Omental fat pad (tissue), 4 donors: ENCODE data around the gene BORCS8. TPM values are rescaled to one million over a fixed set of nuclear protein-coding genes. Genes with fewer than 3 reads are reported as not detected.

Experiments used
- ATAC-seq: fragments of 150-250 bp; one replicate; pipeline ENCODE4 v1.9.1; 2016; ENCODE audit warnings: mild to moderate bottlenecking, moderate library complexity; ENCODE audit not compliant: low FRiP score
- DNase-seq: peaks from one replicate; pipeline ENCODE4 v3.0.0-alpha.2; 2019; ENCODE audit warnings: low spot score
- total RNA-seq, 4 donors: library from RNA; depleted of rRNA; stranded (reverse); fragments of >200 nt; gene quantifications; one replicate each; pipeline ENCODE4 v1.1.0, GENCODE V29; 2016
- TF ChIP-seq, protein P1 (sequence below), 3 donors: fragments of 450-650 bp; IDR thresholded peaks; one replicate each; pipeline ENCODE4 v1.5.1; 2016 to 2017; ENCODE audit warnings: antibody characterized with exemption in 3 of 3, mild to moderate bottlenecking in 3 of 3, moderate library complexity in 2 of 3

The BORCS8 gene
- total RNA-seq, 4 donors from 2014 or later, result 16.8 to 29.8 (median 19.9) TPM

DNA sequence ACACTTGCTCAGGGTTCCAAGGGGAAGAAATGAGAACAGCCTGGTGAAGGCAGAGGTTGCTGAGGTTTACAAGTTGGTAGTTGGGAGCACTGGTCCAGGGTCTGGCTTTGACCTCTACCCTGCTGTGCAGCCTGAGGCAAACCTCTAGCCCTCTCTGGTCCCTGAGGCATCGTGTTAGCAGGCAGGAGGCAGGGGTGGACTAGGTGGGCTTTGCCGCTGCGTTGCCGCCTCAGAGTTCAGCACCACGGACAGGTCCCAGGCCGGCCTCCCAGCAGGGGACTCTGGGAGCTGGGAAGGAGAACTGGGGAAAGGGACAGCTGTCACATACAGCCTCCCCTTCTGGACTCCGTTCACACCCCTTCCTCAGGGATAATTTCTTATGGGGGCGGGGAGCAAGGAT is 22.9 kb upstream of the BORCS8 start:
- ATAC-seq (no peak), DNase-seq (no peak)
- TF ChIP-seq, protein P1, sequence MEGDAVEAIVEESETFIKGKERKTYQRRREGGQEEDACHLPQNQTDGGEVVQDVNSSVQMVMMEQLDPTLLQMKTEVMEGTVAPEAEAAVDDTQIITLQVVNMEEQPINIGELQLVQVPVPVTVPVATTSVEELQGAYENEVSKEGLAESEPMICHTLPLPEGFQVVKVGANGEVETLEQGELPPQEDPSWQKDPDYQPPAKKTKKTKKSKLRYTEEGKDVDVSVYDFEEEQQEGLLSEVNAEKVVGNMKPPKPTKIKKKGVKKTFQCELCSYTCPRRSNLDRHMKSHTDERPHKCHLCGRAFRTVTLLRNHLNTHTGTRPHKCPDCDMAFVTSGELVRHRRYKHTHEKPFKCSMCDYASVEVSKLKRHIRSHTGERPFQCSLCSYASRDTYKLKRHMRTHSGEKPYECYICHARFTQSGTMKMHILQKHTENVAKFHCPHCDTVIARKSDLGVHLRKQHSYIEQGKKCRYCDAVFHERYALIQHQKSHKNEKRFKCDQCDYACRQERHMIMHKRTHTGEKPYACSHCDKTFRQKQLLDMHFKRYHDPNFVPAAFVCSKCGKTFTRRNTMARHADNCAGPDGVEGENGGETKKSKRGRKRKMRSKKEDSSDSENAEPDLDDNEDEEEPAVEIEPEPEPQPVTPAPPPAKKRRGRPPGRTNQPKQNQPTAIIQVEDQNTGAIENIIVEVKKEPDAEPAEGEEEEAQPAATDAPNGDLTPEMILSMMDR (IDR thresholded peaks at IDR 0.05), result no peak

DNA sequence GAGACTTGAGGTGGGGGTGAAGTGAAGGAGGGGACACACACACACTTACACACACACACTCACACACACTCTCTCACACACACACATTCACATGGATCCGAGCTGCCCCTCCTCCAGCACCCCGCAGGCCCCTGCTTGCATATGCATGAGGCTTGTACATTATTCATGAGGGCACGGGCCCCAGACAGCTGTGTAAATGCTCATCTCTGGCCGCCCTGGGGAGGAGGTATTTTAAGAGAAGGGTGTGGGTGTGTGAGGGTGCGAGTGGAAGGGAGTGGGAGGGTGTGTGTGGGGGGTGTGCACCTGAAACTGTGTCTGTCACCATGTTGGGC is 22.2 kb upstream of the BORCS8 start:
- ATAC-seq (no peak), DNase-seq (no peak)
- TF ChIP-seq, protein P1 (IDR thresholded peaks at IDR 0.05), result no peak

DNA sequence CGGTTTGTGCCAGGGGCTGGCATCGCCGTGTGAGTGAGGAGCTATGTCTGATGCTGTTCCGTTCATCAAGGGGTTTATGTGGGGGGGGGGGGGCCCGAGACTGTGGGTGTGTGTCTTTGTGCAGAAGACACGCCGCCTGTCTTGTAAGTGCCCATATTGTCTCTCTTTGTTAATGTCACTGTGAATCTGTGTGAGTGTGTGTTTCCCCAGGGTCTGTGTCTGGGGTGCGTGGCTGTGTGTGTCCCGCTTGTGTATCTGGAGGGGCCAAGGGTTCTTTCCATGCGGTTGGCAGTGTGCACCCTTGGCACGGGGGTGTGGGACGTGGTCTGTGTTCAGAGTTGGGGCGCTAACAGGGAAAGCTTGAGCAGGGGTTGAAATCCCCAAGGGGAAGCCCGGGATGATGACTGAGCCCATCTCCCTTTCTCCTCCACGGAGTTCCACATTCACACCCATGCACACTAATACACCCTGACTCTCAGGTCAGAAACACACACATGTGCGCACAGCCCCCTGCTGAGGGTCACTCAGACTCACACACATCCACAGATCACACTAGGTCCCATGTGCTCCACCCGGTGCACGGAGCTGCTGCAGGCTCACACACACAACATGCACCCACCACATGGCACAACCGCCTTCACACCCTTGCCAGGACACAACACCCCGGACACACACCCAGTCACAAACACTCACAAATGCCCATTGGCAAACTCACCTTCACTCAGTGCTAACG is 21.6 kb upstream of the BORCS8 start:
- DNase-seq (no peak), ATAC-seq (no peak)
- TF ChIP-seq, protein P1 (IDR thresholded peaks at IDR 0.05), result no peak

DNA sequence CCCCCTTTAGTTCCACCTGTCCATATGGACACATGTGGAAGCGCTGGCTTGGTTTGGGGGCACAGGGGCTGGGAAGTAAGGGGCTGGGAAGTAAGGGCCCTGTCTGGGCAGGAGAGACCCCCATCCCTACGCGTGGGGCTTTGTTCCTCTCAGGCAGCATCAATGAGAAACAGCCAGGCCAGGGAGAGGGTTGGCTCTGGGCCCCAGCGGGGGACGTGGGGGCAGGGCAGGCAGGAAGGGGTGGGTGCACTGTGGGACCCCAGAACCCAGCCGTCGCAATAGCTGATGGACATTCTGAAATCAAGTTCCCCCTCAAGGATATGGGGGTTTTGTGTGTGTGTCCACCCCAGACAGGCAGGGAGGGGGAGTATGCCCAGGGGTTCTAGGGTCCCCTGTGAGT is 21.0 kb upstream of the BORCS8 start:
- DNase-seq, result no peak
- no peak for ATAC-seq
- TF ChIP-seq, protein P1 (IDR thresholded peaks at IDR 0.05), result no peak

DNA sequence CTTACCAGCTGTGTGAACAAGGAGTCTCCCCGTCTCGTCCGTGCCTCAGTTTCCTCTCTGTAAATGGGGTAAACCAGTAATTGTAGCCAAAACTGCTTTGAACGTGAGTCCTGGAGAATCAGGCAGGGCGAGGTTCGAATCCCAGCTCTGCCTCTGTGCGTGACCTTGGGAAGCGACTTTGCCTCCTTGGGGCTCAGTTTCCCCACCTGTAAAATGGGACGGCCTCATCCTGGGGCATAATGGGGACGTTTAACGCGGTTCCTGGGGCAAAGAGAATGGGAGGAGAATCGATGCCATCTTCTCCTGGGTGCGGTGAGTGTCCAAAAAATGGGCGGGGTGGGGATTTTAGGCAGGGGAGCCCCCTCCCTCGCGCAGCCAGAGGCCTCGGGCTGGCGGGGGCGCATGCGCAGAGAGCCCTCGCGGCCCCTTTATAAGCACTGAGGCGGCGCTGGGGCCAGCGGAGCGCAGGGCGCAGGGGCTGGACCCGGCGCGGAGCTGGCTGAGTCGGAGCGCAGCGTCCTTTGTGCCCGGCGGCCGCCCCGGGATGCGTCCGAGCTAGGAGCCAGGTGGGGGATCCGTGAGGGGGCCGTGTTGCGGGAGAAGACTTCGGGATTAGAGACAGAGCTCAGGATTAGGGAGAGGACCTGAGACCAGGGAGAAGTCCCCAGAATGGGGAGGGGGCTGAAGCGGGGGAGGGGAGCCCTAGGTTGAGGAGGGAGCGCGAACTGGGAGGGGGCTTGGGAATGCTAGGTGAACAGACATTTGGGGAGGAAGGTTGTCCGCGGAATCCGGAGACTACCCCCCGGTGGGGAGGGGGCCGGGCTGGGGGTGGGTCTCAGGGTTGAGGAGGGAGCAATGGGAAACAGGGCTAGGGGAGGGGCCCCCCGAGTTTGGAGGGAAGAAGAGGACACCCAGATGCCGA is 19.8 kb upstream of the BORCS8 start, which contains the start of gene NCAN:
Gene NCAN (plus strand): TSS at position 460 of the 922 bp plus-strand sequence. CDS start 4,996 bp downstream, outside the sequence.
- no peak for DNase-seq

DNA sequence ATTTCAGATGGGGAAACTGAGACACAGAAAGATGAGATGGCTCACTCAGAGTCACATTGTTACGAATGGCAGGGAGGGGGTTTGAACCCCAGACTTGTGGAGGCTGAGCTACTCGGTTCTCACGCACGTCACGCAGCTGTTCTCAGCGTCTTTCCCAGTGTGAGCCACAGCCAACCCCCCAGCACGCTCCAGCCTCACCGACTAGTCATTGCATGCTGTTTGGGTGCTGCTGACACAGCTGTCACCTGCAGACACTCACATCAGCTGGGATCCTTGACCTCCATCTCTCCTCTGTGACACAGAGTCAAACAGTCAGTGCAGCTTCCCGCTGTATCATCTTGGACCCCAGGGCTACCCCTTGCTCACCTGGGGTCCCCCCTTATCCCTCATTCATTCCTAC is 17.4 kb upstream of the BORCS8 start:
- no peak for ATAC-seq
- DNase-seq, result no peak
- TF ChIP-seq, protein P1 (IDR thresholded peaks at IDR 0.05), result no peak

More for the DNA sequence above, 19.8 kb upstream of the BORCS8 start, which contains the start of gene NCAN:
- ATAC-seq, result no peak
- TF ChIP-seq, protein P1 (IDR thresholded peaks at IDR 0.05), result no peak
